Osteocyte (in vitro differentiated cells): Measurements from ENCODE around the gene SORCS3. TPM values are rescaled to one million over a fixed set of nuclear protein-coding genes. Genes with fewer than 3 reads are reported as not detected.

Experiments used
- DNase-seq: peaks from one replicate; pipeline ENCODE4 v3.0.0; 2021; ENCODE audit warnings: mixed read lengths; ENCODE audit not compliant: unreplicated experiment; ENCODE audit errors: extremely low spot score
- H3K27ac Mint-ChIP-seq: one replicate; pipeline ENCODE4 v1.8.0; 2021; ENCODE audit warnings: mild to moderate bottlenecking, mixed read lengths; ENCODE audit not compliant: unreplicated experiment
- H3K27me3 Mint-ChIP-seq: one replicate; pipeline ENCODE4 v1.8.0; 2021; ENCODE audit warnings: mixed read lengths; ENCODE audit not compliant: unreplicated experiment
- H3K36me3 Mint-ChIP-seq: one replicate; pipeline ENCODE4 v1.8.0; 2021; ENCODE audit warnings: mixed read lengths; ENCODE audit not compliant: unreplicated experiment
- H3K4me1 Mint-ChIP-seq: one replicate; pipeline ENCODE4 v1.8.0; 2021; ENCODE audit warnings: mixed read lengths; ENCODE audit not compliant: unreplicated experiment
- H3K4me3 Mint-ChIP-seq: one replicate; pipeline ENCODE4 v1.8.0; 2021; ENCODE audit warnings: mild to moderate bottlenecking, moderate library complexity, mixed read lengths; ENCODE audit not compliant: unreplicated experiment
- H3K9me3 Mint-ChIP-seq: one replicate; pipeline ENCODE4 v1.8.0; 2021; ENCODE audit warnings: mixed read lengths; ENCODE audit not compliant: unreplicated experiment
- CTCF ChIP-seq: fragments of 200-600 bp; sonication (generic); IDR thresholded peaks from 2 replicates; pipeline ENCODE4 v1.5.0; 2021; ENCODE audit warnings: antibody characterized with exemption, mild to moderate bottlenecking, moderate library complexity
- total RNA-seq: library from RNA; stranded (reverse); gene quantifications from 2 replicates; pipeline ENCODE4 v1.2.1, GENCODE V29; 2021

SORCS3 gene
- total RNA-seq, 1 donor from 2014 or later, result not detected

- no peak overlapping the region for H3K4me3 Mint-ChIP-seq
- no peaks in the 10 kb centered on the region for H3K36me3 Mint-ChIP-seq
- TF ChIP-seq CTCF, result no peak
- DNase-seq, result no peak
- no peaks in the 10 kb centered on the region for H3K27me3 Mint-ChIP-seq
- peaks cover 14% of the 10 kb centered on the region for H3K9me3 Mint-ChIP-seq
- H3K4me1 Mint-ChIP-seq, result no peaks in the 10 kb centered on the region
- no peak overlapping the region for H3K27ac Mint-ChIP-seq
Measured at GRCh38 chr10:104844073-104844472, 203.0 kb downstream of the SORCS3 start.

- H3K4me1 Mint-ChIP-seq, result no peaks in the 10 kb centered on the region
- H3K27me3 Mint-ChIP-seq, result no peaks in the 10 kb centered on the region
- no peak overlapping the region for H3K27ac Mint-ChIP-seq
- H3K9me3 Mint-ChIP-seq, result peaks cover 3% of the 10 kb centered on the region
- no peak for DNase-seq
- H3K36me3 Mint-ChIP-seq, result no peaks in the 10 kb centered on the region
- no peak for TF ChIP-seq CTCF
- H3K4me3 Mint-ChIP-seq, result no peak overlapping the region
Measured at GRCh38 chr10:104850023-104850422, 208.9 kb downstream of the SORCS3 start.

GRCh38 chr10:104867966-104868598, 227.0 kb downstream of the SORCS3 start:
- H3K4me3 Mint-ChIP-seq, result no peak overlapping the region
- no peak for TF ChIP-seq CTCF
- H3K27me3 Mint-ChIP-seq, result no peaks in the 10 kb centered on the region
- H3K27ac Mint-ChIP-seq, result no peak overlapping the region
- no peak for DNase-seq
- peaks cover 23% of the 10 kb centered on the region for H3K9me3 Mint-ChIP-seq
- no peaks in the 10 kb centered on the region for H3K36me3 Mint-ChIP-seq
- H3K4me1 Mint-ChIP-seq, result no peaks in the 10 kb centered on the region

GRCh38 chr10:104872691-104873090, 231.6 kb downstream of the SORCS3 start:
- Mint-ChIP-seq H3K27ac (no peak overlapping the region), H3K4me1 (no peaks in the 10 kb centered on the region), H3K4me3 (no peak overlapping the region), H3K9me3 (peaks cover 15% of the 10 kb centered on the region), H3K36me3 (no peaks in the 10 kb centered on the region), H3K27me3 (no peaks in the 10 kb centered on the region)
- no peak for DNase-seq
- TF ChIP-seq CTCF, result no peak

- Mint-ChIP-seq H3K4me3 (no peak overlapping the region), H3K4me1 (no peaks in the 10 kb centered on the region), H3K27me3 (no peaks in the 10 kb centered on the region), H3K27ac (no peak overlapping the region), H3K9me3 (peaks cover 15% of the 10 kb centered on the region), H3K36me3 (no peaks in the 10 kb centered on the region)
- DNase-seq, result no peak
- TF ChIP-seq CTCF, result no peak
Measured at GRCh38 chr10:104873161-104873560, 232.1 kb downstream of the SORCS3 start.
